HG03457 (cell line): ENCODE results near the gene LRRK2.

Experiments
- ATAC-seq: cut with Tn5 transposase; IDR thresholded peaks from one replicate; pipeline ENCODE4 v1.9.1; 2021; ENCODE audit warnings: moderate number of reproducible peaks; ENCODE audit not compliant: unreplicated experiment

The LRRK2 gene

GRCh38 chr12:40224439-40225291, at the start of gene LRRK2:
Gene LRRK2, plus strand, starts transcription at chr12:40224997. Its CDS starts 135 bp downstream, at chr12:40225132.
- peak; percentile 45 for ATAC-seq

GRCh38 chr12:40175045-40175444, 49.8 kb upstream of the LRRK2 start:
- ATAC-seq = no peak

- no peak for ATAC-seq
Measured at GRCh38 chr12:40175489-40175888, 49.3 kb upstream of the LRRK2 start.

DNA sequence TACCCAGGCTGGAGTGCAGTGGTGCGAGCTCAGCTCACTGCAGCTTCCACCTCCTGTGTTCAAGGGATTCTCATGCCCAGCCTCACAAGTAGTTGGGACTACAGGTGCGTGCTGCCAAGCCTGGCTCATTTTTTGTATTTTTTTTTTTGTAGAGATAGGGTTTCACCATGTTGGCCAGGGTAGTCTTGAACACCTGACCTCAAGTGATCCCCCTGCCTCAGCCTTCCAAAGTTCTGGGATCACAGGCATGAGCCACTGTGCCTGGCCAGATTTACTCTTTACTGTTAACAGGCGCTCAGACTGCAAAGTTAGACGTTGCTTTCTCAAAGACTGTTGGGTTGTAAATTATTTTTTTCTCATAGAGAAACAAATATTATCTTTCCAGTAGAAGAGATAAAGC, 46.1 kb upstream of the LRRK2 start:
- no peak for ATAC-seq

- ATAC-seq = no peak
Measured at GRCh38 chr12:40181490-40181889, 43.3 kb upstream of the LRRK2 start.

GRCh38 chr12:40183715-40184114, 41.1 kb upstream of the LRRK2 start:
- no peak for ATAC-seq

- ATAC-seq = no peak
Measured at GRCh38 chr12:40184493-40185302, 40.1 kb upstream of the LRRK2 start.

- ATAC-seq = no peak
Measured at GRCh38 chr12:40185303-40185693, 39.5 kb upstream of the LRRK2 start.

- no peak for ATAC-seq
Measured at GRCh38 chr12:40188558-40189320, 36.1 kb upstream of the LRRK2 start.

DNA sequence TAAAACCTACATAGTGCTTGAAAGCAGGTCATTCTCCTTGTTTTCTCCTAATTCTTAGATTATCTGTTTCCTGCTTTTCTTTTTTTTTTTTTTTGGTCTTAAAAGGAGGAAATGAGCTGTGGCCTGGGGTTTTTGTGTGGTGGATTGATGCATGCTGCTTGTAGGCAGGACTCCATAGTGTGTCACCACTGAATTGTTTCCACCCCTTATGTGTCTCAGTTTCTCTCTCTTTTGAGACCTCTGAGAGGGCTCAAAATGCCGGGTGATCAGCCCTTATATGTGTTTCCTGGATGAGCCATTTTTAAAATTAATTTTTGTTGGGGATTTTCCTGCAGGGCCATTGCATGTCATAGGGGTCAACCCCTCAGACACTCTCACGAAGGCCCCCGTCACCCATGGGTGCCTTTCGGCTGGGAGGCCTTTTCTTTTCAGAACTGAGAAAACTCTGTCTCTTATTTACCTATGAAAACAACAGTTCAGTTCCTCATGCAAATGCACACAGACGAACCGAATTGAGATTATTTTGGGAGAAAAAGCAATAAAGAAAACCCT, 32.0 kb upstream of the LRRK2 start:
- peak; percentile 98 for ATAC-seq

GRCh38 chr12:40194846-40195245, 30.0 kb upstream of the LRRK2 start:
- ATAC-seq = no peak

GRCh38 chr12:40197590-40197989, 27.2 kb upstream of the LRRK2 start:
- no peak for ATAC-seq

GRCh38 chr12:40198601-40199000, 26.2 kb upstream of the LRRK2 start:
- ATAC-seq = no peak

DNA sequence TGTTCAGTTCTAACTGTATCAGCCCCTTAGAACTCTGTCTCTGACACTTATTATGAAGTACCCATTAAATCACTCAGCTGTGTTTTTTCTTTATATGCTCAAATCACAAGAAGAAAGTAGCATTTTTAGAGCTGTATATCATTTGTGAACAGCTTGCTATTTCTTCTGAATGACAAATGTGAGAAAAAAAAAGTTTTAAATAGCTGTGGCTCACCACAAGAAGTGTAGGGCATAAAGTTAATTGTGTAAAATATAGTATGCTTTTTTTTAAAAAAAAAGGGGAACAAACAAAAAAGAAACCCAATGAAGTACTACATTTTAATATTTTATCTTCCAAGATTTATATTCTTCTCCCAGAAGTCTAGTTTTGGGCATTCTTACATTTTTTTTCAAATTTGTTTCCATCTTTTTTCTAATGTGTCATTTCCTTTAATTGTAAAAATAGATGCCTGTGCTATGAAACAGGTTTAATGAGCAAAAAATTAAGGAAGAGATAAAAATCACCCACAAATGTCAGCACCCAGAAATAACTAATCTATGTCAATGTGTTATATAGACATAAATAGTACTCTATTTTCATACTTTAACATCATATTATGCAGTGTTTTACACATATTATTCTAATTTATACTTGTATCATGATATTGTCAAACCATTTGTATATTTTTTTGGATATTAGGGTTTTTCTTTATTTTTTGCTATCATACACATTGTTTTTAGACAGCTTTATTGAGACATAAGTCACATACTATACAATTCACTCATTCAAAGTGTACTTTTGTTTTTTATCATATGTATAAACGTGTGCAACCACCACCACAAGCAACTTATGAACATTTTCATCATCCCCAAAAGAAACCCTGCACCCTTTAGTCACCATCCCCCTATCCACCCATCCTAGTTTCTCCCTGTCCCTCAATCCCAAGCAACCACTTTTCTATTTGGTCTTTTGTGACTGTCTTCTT, 22.4 kb upstream of the LRRK2 start:
- ATAC-seq = peak; percentile 48

DNA sequence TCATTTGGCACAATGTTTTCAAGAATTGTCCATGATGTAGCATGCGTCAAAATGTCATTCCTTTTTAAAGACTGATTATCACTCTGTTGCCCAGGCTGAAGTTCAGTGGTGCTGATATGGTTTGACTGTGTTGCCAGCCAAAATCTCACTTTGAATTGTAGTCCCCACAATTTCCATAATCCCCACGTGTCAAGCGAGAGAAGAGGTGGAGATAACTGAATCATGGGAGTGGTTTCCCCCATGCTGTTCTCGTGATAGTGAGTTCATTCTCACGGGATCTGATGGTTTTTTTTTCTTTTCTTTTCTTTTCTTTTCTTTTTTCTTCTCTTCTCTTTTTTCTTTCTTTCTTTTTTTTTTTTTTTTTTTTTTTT, 21.8 kb upstream of the LRRK2 start:
- ATAC-seq = no peak

- ATAC-seq = no peak
Measured at GRCh38 chr12:40204337-40204736, 20.5 kb upstream of the LRRK2 start.

- no peak for ATAC-seq
Measured at GRCh38 chr12:40207551-40207950, 17.2 kb upstream of the LRRK2 start.

GRCh38 chr12:40208707-40209446, 15.9 kb upstream of the LRRK2 start:
- ATAC-seq = peak; percentile 89

- ATAC-seq = no peak
Measured at GRCh38 chr12:40209886-40210285, 14.9 kb upstream of the LRRK2 start.
